Transverse colon (tissue), 3 donors: ENCODE measurements around the gene TMPRSS2.
"Not testable (repeated sequence)": the region's sequence is repeated elsewhere in the genome, so short reads cannot be mapped to it uniquely, and the experiment has no call there.

Experiments
- CTCF ChIP-seq, 5 experiments: fragments of 200-600 bp in 3 of 5; fragments of 450-650 bp in 2 of 5; sonication (generic) in 3 of 5; IDR thresholded peaks; 1 replicate in 2 of 5; 2 replicates in 3 of 5; pipeline ENCODE4 v1.5.1; 2016 to 2017; ENCODE audit warnings: antibody characterized with exemption in 5 of 5, inconsistent platforms in 3 of 5, mild to moderate bottlenecking in 2 of 5, moderate library complexity in 1 of 5
- EP300 ChIP-seq: sonication (generic); formaldehyde crosslinking; IDR thresholded peaks from one replicate; pipeline ENCODE4 v1.6.1; 2017; ENCODE audit warnings: antibody characterized with exemption, low read depth

- TF ChIP-seq CTCF (IDR thresholded peaks at IDR 0.05); EP300: not testable (repeated sequence)
These were observed 87.0 kb downstream of the TMPRSS2 start for GRCh38 chr21:41420998-41421397.
